Stimulated activated CD8-positive, alpha-beta memory T cell treated with anti-CD3 and anti-CD28 coated beads, Interleukin-4, amount 100 ng/mL, for 1 hour (primary cell): ENCODE results near the gene RIMS4.
A peak's percentile ranks its signal among the peaks of the same experiment; 100 is the strongest.

ENCODE experiments used
- DNase-seq, 2 donors: peaks; one replicate each; pipeline ENCODE4 v3.0.0-alpha.2; 2020; ENCODE audit warnings: low read depth in 2 of 2, low spot score in 1 of 2

The RIMS4 gene

GRCh38 chr20:44743916-44744655 lies 66.3 kb downstream of the RIMS4 start:
- no peak for DNase-seq

GRCh38 chr20:44743080-44743701 lies 67.2 kb downstream of the RIMS4 start:
- no peak for DNase-seq

GRCh38 chr20:44742304-44743079 lies 67.9 kb downstream of the RIMS4 start:
- DNase-seq = no peak

GRCh38 chr20:44739942-44740341 lies 70.4 kb downstream of the RIMS4 start:
- DNase-seq = no peak

- no peak for DNase-seq
Observed at GRCh38 chr20:44738813-44739477, 71.4 kb downstream of the RIMS4 start.

GRCh38 chr20:44737116-44737515 lies 73.2 kb downstream of the RIMS4 start:
- no peak for DNase-seq

- DNase-seq = no peak
Observed at GRCh38 chr20:44736170-44737021, 74.0 kb downstream of the RIMS4 start.

GRCh38 chr20:44735816-44736169 lies 74.6 kb downstream of the RIMS4 start:
- no peak for DNase-seq

GRCh38 chr20:44734938-44735337 lies 75.4 kb downstream of the RIMS4 start:
- DNase-seq = no peak

- peak in 1 of 2 donors; percentile 15 for DNase-seq
Observed at GRCh38 chr20:44733341-44734069, 76.8 kb downstream of the RIMS4 start.

GRCh38 chr20:44732327-44732726 lies 78.0 kb downstream of the RIMS4 start:
- DNase-seq = no peak

GRCh38 chr20:44731657-44732056 lies 78.7 kb downstream of the RIMS4 start:
- no peak for DNase-seq

- no peak for DNase-seq
Observed at GRCh38 chr20:44730441-44730840, 79.9 kb downstream of the RIMS4 start.

GRCh38 chr20:44728801-44729443 lies 81.4 kb downstream of the RIMS4 start:
- no peak for DNase-seq

- no peak for DNase-seq
Observed at GRCh38 chr20:44727651-44728050, 82.7 kb downstream of the RIMS4 start.

GRCh38 chr20:44727039-44727438 lies 83.3 kb downstream of the RIMS4 start:
- DNase-seq = no peak

GRCh38 chr20:44725837-44726236 lies 84.5 kb downstream of the RIMS4 start:
- DNase-seq = no peak

GRCh38 chr20:44724423-44725091 lies 85.8 kb downstream of the RIMS4 start:
- DNase-seq = no peak

GRCh38 chr20:44723798-44724362 lies 86.5 kb downstream of the RIMS4 start:
- DNase-seq = no peak
